ENCODE data around the gene ITGA8.

DNA sequence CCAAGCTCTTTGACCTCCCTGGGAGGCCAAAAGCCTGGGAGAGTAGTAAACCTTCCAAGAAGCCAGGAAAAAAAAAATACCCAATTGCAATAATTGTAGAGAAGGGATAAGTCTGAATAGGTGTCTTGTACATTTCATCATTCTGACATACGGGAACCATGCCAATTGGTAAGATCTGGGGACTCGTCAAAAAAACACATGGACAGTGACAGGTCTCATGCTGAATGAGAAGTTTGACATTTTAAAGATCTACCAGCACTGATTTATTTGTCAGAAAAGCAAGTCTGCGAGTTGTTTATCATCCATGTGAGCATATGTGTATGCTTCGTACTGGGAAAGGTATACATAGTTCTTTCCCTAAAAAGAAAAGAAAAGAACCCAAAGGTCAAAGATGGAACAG lies 4.1 kb upstream of the ITGA8 start:
- TF ChIP-seq POLR2A (IDR thresholded peaks at IDR 0.05; ENCODE audit: low read length), result no peak
- TF ChIP-seq GATA1 (IDR thresholded peaks at IDR 0.05; ENCODE audit: low read depth, low read length), result no peak

Measured in erythroblast (primary cell).